Mucosa of descending colon (tissue), 3 donors: ENCODE measurements around the gene BDKRB1. TPM values are rescaled to one million over a fixed set of nuclear protein-coding genes. Genes with fewer than 3 reads are reported as not detected.

Experiments used
- ATAC-seq: fragments of 200-7000 bp; cut with Tn5 transposase; one replicate; pipeline ENCODE4 v1.9.1; 2020; ENCODE audit warnings: mild to moderate bottlenecking, moderate library complexity
- DNase-seq, 3 donors: peaks; one replicate each; pipeline ENCODE4 v3.0.0-alpha.2; 2020
- H3K36me3 ChIP-seq: fragments of 200-600 bp; one replicate; pipeline ENCODE4 v1.8.0; 2021; ENCODE audit warnings: low read depth, mild to moderate bottlenecking
- H3K4me1 ChIP-seq: fragments of 200-600 bp; one replicate; pipeline ENCODE4 v1.8.0; 2021; ENCODE audit warnings: low read depth, mild to moderate bottlenecking
- H3K4me3 ChIP-seq: fragments of 200-600 bp; one replicate; pipeline ENCODE4 v1.8.0; 2021; ENCODE audit warnings: mild to moderate bottlenecking
- H3K9me3 ChIP-seq: fragments of 200-600 bp; one replicate; pipeline ENCODE4 v1.8.0; 2021; ENCODE audit warnings: mild to moderate bottlenecking
- intact Hi-C, 2 donors: fragments of 100-400 bp; cut with DNase I in 1 of 2; cut with micrococcal nuclease in 1 of 2; formaldehyde crosslinking; loops; one replicate each; pipeline versions ENCODE4 v1.11.0 to v1.11.1; 2022; cut with DNase I, micrococcal nuclease
- total RNA-seq, 3 donors: library from RNA; stranded (reverse); fragmentation: NEBNext Ultra II Directional in 2 of 3; extraction: Animal tissue kit (Norgen Biotek cat#: 25700) in 2 of 3; gene quantifications; one replicate each; pipeline versions ENCODE4 v1.2.1 to v1.2.4, GENCODE V29; 2021 to 2023
- TF ChIP-seq, protein P1 (sequence below): fragments of 200-600 bp; IDR thresholded peaks from one replicate; pipeline ENCODE4 v1.8.0; 2022; ENCODE audit warnings: antibody characterized with exemption, mild to moderate bottlenecking
- donor health status: DM: no; HTN: no; CAD: no; lungs with moderate emphysema.
- donor health status: DM: no; HTN: no; CAD: no.
- donor health status: DM: no; HTN: yes; CAD: no.

The BDKRB1 gene
- total RNA-seq, 3 donors from 2014 or later, result 6.1 to 10.6 (median 7.7) TPM

- no peak overlapping the region for H3K4me3 ChIP-seq
- no peaks in the 10 kb centered on the region for H3K36me3 ChIP-seq
- no peaks in the 10 kb centered on the region for H3K4me1 ChIP-seq
- ATAC-seq (no peak), DNase-seq (no peak)
- intact Hi-C loops, result no loop called here
- TF ChIP-seq, protein P1, sequence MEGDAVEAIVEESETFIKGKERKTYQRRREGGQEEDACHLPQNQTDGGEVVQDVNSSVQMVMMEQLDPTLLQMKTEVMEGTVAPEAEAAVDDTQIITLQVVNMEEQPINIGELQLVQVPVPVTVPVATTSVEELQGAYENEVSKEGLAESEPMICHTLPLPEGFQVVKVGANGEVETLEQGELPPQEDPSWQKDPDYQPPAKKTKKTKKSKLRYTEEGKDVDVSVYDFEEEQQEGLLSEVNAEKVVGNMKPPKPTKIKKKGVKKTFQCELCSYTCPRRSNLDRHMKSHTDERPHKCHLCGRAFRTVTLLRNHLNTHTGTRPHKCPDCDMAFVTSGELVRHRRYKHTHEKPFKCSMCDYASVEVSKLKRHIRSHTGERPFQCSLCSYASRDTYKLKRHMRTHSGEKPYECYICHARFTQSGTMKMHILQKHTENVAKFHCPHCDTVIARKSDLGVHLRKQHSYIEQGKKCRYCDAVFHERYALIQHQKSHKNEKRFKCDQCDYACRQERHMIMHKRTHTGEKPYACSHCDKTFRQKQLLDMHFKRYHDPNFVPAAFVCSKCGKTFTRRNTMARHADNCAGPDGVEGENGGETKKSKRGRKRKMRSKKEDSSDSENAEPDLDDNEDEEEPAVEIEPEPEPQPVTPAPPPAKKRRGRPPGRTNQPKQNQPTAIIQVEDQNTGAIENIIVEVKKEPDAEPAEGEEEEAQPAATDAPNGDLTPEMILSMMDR, result no peak
- H3K9me3 ChIP-seq, result peaks cover 9% of the 10 kb centered on the region
These were observed 25.5 kb downstream of the BDKRB1 start for GRCh38 chr14:96281486-96281885.

GRCh38 chr14:96284008-96284407 lies 28.0 kb downstream of the BDKRB1 start:
- DNase-seq (no peak), ATAC-seq (no peak)
- Histone ChIP-seq H3K4me1 (no peaks in the 10 kb centered on the region), H3K36me3 (no peaks in the 10 kb centered on the region), H3K4me3 (no peak overlapping the region), H3K9me3 (no peaks in the 10 kb centered on the region)
- TF ChIP-seq, protein P1, result no peak
- intact Hi-C loops, result no loop called here

DNA sequence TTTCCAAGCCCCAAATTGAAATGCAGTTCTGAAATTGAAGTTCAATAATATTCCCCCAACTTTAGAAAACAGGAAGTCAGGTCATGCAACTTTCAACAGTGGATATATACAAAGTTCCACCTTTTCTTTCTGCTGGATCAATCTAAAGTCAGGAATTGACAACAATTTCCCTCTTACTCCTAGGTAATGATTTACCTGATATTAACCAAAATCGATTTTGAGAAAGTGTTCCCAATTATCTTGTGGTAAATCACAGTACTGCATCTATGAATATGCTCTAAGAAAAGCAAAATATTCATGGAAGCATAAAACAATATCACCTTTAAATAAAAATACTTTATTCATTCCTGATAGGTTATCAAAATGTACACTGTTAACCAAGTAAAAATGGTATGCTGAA lies 28.4 kb downstream of the BDKRB1 start:
- TF ChIP-seq, protein P1, result no peak
- Histone ChIP-seq H3K9me3 (no peaks in the 10 kb centered on the region), H3K36me3 (no peaks in the 10 kb centered on the region), H3K4me1 (no peaks in the 10 kb centered on the region), H3K4me3 (no peak overlapping the region)
- DNase-seq, result no peak
- intact Hi-C loops, result no loop called here
- ATAC-seq, result no peak

DNA sequence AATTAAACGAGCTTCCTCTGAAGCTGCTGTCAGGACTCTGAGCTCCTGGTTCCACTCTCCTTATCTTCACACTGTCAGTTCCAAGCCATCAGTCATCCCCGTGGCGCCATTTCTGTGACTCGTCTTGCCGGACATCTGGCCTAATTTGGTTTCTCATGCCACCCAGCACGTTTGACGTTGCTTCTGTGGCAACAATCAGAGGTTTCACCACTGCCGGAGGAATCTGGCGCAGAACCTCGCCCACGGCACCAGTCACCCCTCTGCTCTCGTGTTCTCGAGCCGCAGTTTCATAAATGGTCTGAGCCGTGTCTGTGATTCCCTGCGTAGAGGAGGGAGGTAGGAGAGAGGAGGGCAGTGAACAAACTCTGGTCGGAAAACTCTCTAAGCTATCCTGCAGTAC lies 29.7 kb downstream of the BDKRB1 start:
- TF ChIP-seq, protein P1, result no peak
- Histone ChIP-seq H3K4me3 (no peak overlapping the region), H3K4me1 (no peaks in the 10 kb centered on the region), H3K9me3 (no peaks in the 10 kb centered on the region), H3K36me3 (no peaks in the 10 kb centered on the region)
- DNase-seq (no peak), ATAC-seq (no peak)
- intact Hi-C loops, result no loop called here

DNA sequence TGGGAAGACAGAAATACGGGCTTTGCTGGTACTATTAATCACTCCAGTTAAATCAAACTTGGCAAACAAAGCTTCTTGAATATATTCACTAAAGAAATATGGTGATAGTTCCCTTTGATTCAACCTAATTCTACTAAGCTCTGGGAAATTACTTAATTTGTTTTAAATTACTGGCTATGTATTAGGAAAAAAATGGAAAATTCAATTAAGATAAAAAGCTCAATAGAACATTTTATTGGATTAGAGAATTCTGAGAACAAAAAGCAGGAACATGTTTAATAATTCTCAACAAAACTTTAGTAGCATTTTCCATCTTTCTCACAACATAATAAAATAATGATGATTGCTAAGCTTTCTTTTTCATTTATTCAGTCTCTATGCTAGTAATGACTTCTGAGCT lies 30.2 kb downstream of the BDKRB1 start:
- no peak for ATAC-seq
- TF ChIP-seq, protein P1, result no peak
- Histone ChIP-seq H3K36me3 (no peaks in the 10 kb centered on the region), H3K4me3 (no peak overlapping the region), H3K4me1 (no peaks in the 10 kb centered on the region), H3K9me3 (no peaks in the 10 kb centered on the region)
- no peak for DNase-seq
- intact Hi-C loops, result no loop called here

- intact Hi-C loops, result no loop called here
- Histone ChIP-seq H3K9me3 (no peaks in the 10 kb centered on the region), H3K4me3 (no peak overlapping the region), H3K36me3 (no peaks in the 10 kb centered on the region), H3K4me1 (no peaks in the 10 kb centered on the region)
- no peak for DNase-seq
- TF ChIP-seq, protein P1, result no peak
- no peak for ATAC-seq
These were observed 31.8 kb downstream of the BDKRB1 start for GRCh38 chr14:96287856-96288255.
